HepG2 (cell line): ENCODE measurements around the gene RNF13. TPM values are rescaled to one million over a fixed set of nuclear protein-coding genes. Genes with fewer than 3 reads are reported as not detected.

ENCODE experiments used
- JUND ChIP-seq: sonication (generic); formaldehyde crosslinking; IDR thresholded peaks from 2 replicates; pipeline ENCODE4 v1.8.0; 2022; ENCODE audit warnings: mild to moderate bottlenecking, missing genetic modification reagents
- RNF2 ChIP-seq: fragments of 450-650 bp; conservative IDR thresholded peaks from 2 replicates; pipeline ENCODE4 v1.6.1; 2016; ENCODE audit warnings: low read depth
- SMC3 ChIP-seq: IDR thresholded peaks from 2 replicates; pipeline ENCODE4 v1.6.1; 2011; ENCODE audit warnings: low read length, improper control_type of control experiment
- THAP8 ChIP-seq: sonication (generic); formaldehyde crosslinking; IDR thresholded peaks from 2 replicates; pipeline ENCODE4 v1.5.1; 2020; ENCODE audit warnings: missing genetic modification reagents, mild to moderate bottlenecking, borderline replicate concordance
- ZBTB39 ChIP-seq: sonication (generic); formaldehyde crosslinking; IDR thresholded peaks from 2 replicates; pipeline ENCODE4 v1.5.0; 2020; ENCODE audit warnings: missing genetic modification reagents
- ZFP41 ChIP-seq: sonication (generic); formaldehyde crosslinking; IDR thresholded peaks from 2 replicates; pipeline ENCODE4 v1.4.0; 2020; ENCODE audit warnings: mild to moderate bottlenecking, missing genetic modification reagents, borderline replicate concordance
- ZFP62 ChIP-seq: sonication (generic); formaldehyde crosslinking; IDR thresholded peaks from 2 replicates; pipeline ENCODE4 v1.4.0; 2020; ENCODE audit warnings: missing genetic modification reagents
- ZGPAT ChIP-seq: IDR thresholded peaks from 2 replicates; pipeline ENCODE4 v1.6.1; 2016; ENCODE audit warnings: mild to moderate bottlenecking
- ZKSCAN5 ChIP-seq: sonication (generic); formaldehyde crosslinking; IDR thresholded peaks from 2 replicates; pipeline ENCODE4 v1.5.1; 2020; ENCODE audit warnings: mild to moderate bottlenecking, missing genetic modification reagents
- ZNF562 ChIP-seq: sonication (generic); formaldehyde crosslinking; IDR thresholded peaks from 2 replicates; pipeline ENCODE4 v1.8.0; 2022; ENCODE audit warnings: missing genetic modification reagents, borderline replicate concordance
- ZNF614 ChIP-seq: IDR thresholded peaks from 2 replicates; pipeline ENCODE4 v1.6.1; 2018; ENCODE audit warnings: missing biosample characterization, missing genetic modification reagents, inconsistent platforms, borderline replicate concordance
- ZSCAN22 ChIP-seq: sonication (generic); formaldehyde crosslinking; IDR thresholded peaks from 2 replicates; pipeline ENCODE4 v1.4.0; 2020; ENCODE audit warnings: mild to moderate bottlenecking, missing genetic modification reagents
- polyA plus RNA-seq, 8 experiments: library from polyadenylated mRNA; depleted of rRNA in 3 of 8; stranded (reverse) in 7 of 8; unstranded in 1 of 8; fragments of >200 nt; fragmentation: Illumina TruSeq in 4 of 8; extraction: Trizol in 4 of 8; gene quantifications; 2 replicates each; pipeline versions ENCODE4 v1.2.1 to v1.2.3, GENCODE V29; 2011 to 2016; ENCODE audit warnings: low read depth in 4 of 8, missing spikeins in 1 of 8, mixed read lengths in 1 of 8; ENCODE audit not compliant: insufficient read depth in 1 of 8
- total RNA-seq, 5 experiments: library from RNA; depleted of rRNA; stranded (reverse); fragments of >200 nt; fragmentation: Illumina TruSeq; extraction: Trizol; gene quantifications; 2 replicates each; pipeline ENCODE4 v1.2.3, GENCODE V29; 2016; ENCODE audit warnings: low read depth in 1 of 5
- TF ChIP-seq, protein P1 (sequence below): sonication (generic); formaldehyde crosslinking; IDR thresholded peaks from 2 replicates; pipeline ENCODE4 v1.9.0; 2021; ENCODE audit warnings: mild to moderate bottlenecking, missing genetic modification reagents
- TF ChIP-seq, protein P2 (sequence below): sonication (generic); formaldehyde crosslinking; IDR thresholded peaks from 2 replicates; pipeline ENCODE4 v1.4.0; 2020; ENCODE audit warnings: missing genetic modification reagents, borderline replicate concordance
- TF ChIP-seq, protein P3 (sequence below): sonication (generic); formaldehyde crosslinking; IDR thresholded peaks from 2 replicates; pipeline ENCODE4 v1.4.0; 2020; ENCODE audit warnings: missing genetic modification reagents

The RNF13 gene
- total and polyA plus RNA-seq, 2 of the 13 experiments (the other 11 are each of a cell fraction or from before 2014, with no cell fraction given): 39.8 to 46.0 TPM

DNA sequence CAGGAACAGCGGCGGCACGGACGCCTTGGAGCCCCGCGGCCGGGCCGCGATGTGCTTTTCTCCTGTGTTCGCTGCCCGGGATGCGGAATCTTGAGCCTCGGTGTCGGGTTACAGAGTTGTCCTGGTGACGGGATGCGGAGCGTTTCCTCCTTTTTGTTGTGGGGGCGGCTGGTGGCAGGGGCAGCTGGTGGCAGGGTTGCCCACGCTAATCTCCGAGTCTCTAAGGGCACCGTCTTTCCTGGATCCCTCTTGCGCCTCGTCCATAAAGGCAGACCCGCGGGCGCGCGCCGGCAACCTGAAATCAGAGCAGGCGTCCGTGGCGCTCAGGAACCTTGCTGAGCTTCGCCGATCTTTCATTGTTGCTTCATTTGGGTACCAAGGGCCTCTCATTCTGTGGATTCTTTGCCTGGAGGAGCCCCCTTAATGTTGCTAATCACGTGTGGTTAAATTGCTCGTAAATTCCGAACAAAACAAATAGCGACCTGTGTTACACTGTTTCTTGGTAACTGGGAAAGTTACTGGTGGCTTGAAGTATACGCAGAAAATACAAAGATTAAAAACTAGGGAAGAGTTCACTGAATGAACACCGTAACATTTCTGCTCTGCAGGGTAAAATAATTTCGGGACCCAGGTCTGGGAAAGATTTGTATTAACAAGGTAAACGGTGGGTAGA, 158.5 kb downstream of the RNF13 start (continued):
- TF ChIP-seq, protein P1, sequence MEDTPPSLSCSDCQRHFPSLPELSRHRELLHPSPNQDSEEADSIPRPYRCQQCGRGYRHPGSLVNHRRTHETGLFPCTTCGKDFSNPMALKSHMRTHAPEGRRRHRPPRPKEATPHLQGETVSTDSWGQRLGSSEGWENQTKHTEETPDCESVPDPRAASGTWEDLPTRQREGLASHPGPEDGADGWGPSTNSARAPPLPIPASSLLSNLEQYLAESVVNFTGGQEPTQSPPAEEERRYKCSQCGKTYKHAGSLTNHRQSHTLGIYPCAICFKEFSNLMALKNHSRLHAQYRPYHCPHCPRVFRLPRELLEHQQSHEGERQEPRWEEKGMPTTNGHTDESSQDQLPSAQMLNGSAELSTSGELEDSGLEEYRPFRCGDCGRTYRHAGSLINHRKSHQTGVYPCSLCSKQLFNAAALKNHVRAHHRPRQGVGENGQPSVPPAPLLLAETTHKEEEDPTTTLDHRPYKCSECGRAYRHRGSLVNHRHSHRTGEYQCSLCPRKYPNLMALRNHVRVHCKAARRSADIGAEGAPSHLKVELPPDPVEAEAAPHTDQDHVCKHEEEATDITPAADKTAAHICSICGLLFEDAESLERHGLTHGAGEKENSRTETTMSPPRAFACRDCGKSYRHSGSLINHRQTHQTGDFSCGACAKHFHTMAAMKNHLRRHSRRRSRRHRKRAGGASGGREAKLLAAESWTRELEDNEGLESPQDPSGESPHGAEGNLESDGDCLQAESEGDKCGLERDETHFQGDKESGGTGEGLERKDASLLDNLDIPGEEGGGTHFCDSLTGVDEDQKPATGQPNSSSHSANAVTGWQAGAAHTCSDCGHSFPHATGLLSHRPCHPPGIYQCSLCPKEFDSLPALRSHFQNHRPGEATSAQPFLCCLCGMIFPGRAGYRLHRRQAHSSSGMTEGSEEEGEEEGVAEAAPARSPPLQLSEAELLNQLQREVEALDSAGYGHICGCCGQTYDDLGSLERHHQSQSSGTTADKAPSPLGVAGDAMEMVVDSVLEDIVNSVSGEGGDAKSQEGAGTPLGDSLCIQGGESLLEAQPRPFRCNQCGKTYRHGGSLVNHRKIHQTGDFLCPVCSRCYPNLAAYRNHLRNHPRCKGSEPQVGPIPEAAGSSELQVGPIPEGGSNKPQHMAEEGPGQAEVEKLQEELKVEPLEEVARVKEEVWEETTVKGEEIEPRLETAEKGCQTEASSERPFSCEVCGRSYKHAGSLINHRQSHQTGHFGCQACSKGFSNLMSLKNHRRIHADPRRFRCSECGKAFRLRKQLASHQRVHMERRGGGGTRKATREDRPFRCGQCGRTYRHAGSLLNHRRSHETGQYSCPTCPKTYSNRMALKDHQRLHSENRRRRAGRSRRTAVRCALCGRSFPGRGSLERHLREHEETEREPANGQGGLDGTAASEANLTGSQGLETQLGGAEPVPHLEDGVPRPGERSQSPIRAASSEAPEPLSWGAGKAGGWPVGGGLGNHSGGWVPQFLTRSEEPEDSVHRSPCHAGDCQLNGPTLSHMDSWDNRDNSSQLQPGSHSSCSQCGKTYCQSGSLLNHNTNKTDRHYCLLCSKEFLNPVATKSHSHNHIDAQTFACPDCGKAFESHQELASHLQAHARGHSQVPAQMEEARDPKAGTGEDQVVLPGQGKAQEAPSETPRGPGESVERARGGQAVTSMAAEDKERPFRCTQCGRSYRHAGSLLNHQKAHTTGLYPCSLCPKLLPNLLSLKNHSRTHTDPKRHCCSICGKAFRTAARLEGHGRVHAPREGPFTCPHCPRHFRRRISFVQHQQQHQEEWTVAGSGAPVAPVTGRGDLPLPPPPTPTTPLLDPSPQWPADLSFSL (CRISPR knock-in tag): no peak
- TF ChIP-seq ZKSCAN5 (CRISPR knock-in tag) (no peak), ZNF614 (CRISPR knock-in tag) (no peak), RNF2 (peak; percentile 21; the same call in 1 of the 2 replicates), SMC3 (no peak), JUND (no peak), THAP8 (no peak), ZFP41 (CRISPR knock-in tag) (no peak), ZNF562 (CRISPR knock-in tag) (no peak), ZSCAN22 (no peak), ZGPAT (CRISPR knock-in tag) (0 out of 2 replicates have a peak, but pooled peaks have one; percentile 3), ZBTB39 (CRISPR knock-in tag) (no peak), ZFP62 (CRISPR knock-in tag) (no peak)
- TF ChIP-seq, protein P2, sequence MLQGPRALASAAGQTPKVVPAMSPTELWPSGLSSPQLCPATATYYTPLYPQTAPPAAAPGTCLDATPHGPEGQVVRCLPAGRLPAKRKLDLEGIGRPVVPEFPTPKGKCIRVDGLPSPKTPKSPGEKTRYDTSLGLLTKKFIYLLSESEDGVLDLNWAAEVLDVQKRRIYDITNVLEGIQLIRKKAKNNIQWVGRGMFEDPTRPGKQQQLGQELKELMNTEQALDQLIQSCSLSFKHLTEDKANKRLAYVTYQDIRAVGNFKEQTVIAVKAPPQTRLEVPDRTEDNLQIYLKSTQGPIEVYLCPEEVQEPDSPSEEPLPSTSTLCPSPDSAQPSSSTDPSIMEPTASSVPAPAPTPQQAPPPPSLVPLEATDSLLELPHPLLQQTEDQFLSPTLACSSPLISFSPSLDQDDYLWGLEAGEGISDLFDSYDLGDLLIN (CRISPR knock-in tag): peak; percentile 49; the same call in 1 of the 2 replicates
- TF ChIP-seq, protein P3, sequence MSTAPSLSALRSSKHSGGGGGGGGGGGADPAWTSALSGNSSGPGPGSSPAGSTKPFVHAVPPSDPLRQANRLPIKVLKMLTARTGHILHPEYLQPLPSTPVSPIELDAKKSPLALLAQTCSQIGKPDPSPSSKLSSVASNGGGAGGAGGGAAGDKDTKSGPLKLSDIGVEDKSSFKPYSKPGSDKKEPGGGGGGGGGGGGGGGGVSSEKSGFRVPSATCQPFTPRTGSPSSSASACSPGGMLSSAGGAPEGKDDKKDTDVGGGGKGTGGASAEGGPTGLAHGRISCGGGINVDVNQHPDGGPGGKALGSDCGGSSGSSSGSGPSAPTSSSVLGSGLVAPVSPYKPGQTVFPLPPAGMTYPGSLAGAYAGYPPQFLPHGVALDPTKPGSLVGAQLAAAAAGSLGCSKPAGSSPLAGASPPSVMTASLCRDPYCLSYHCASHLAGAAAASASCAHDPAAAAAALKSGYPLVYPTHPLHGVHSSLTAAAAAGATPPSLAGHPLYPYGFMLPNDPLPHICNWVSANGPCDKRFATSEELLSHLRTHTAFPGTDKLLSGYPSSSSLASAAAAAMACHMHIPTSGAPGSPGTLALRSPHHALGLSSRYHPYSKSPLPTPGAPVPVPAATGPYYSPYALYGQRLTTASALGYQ (CRISPR knock-in tag): no peak
